ENCODE data around the gene UMAD1.

UMAD1 gene

GRCh38 chr7:7832518-7832917 lies 192.0 kb downstream of the UMAD1 start:
- TF ChIP-seq EZH2phosphoT487 (IDR thresholded peaks at IDR 0.05; ENCODE audit: borderline replicate concordance) = no peak
- TF ChIP-seq CTCF (conservative IDR thresholded peaks at IDR 0.05; ENCODE audit: low read length) = no peak
- Histone ChIP-seq H3K4me2 (ENCODE audit: low read depth, low read length, poor library complexity, severe bottlenecking) (no peak overlapping the region), H4K20me1 (ENCODE audit: insufficient read depth, low read length, poor library complexity, severe bottlenecking) (no peaks in the 10 kb centered on the region), H3K9ac (ENCODE audit: low read depth, low read length, poor library complexity, severe bottlenecking) (no peak overlapping the region), H3K27me3 (ENCODE audit: insufficient read depth, low read length, poor library complexity, severe bottlenecking) (no peaks in the 10 kb centered on the region), H3F3A (ENCODE audit: low read depth) (0 out of 2 replicates have a peak, but pooled peaks cover 2% of the 10 kb centered on the region), H3K9me3 (ENCODE audit: insufficient read depth, low read depth, low read length) (no peaks in the 10 kb centered on the region), H3K79me2 (ENCODE audit: insufficient read depth, low read length) (no peaks in the 10 kb centered on the region), H2AFZ (ENCODE audit: low read length) (no peak overlapping the region), H3K36me3 (ENCODE audit: insufficient read depth, low read length) (no peaks in the 10 kb centered on the region), H3K4me1 (ENCODE audit: insufficient read depth, low read length, poor library complexity, severe bottlenecking) (peaks cover 24% of the 10 kb centered on the region), H3K4me3 (ENCODE audit: low read length, poor library complexity, severe bottlenecking) (no peak overlapping the region), H3K9me2 (replicated peaks; ENCODE audit: low read depth, low read length) (no peaks in the 10 kb centered on the region)

- Histone ChIP-seq H3K4me3 (ENCODE audit: low read length, poor library complexity, severe bottlenecking) (no peak overlapping the region), H3K9me2 (replicated peaks; ENCODE audit: low read depth, low read length) (no peaks in the 10 kb centered on the region), H3K9ac (ENCODE audit: low read depth, low read length, poor library complexity, severe bottlenecking) (no peak overlapping the region), H2AFZ (ENCODE audit: low read length) (no peak overlapping the region), H3K4me2 (ENCODE audit: low read depth, low read length, poor library complexity, severe bottlenecking) (no peak overlapping the region), H3K27me3 (ENCODE audit: insufficient read depth, low read length, poor library complexity, severe bottlenecking) (no peaks in the 10 kb centered on the region), H3K36me3 (ENCODE audit: insufficient read depth, low read length) (no peaks in the 10 kb centered on the region), H4K20me1 (ENCODE audit: insufficient read depth, low read length, poor library complexity, severe bottlenecking) (no peaks in the 10 kb centered on the region), H3K4me1 (ENCODE audit: insufficient read depth, low read length, poor library complexity, severe bottlenecking) (peaks cover 28% of the 10 kb centered on the region), H3K79me2 (ENCODE audit: insufficient read depth, low read length) (no peaks in the 10 kb centered on the region), H3F3A (ENCODE audit: low read depth) (no peaks in the 10 kb centered on the region), H3K9me3 (ENCODE audit: insufficient read depth, low read depth, low read length) (no peaks in the 10 kb centered on the region)
- TF ChIP-seq CTCF (conservative IDR thresholded peaks at IDR 0.05; ENCODE audit: low read length) (no peak), EZH2phosphoT487 (IDR thresholded peaks at IDR 0.05; ENCODE audit: borderline replicate concordance) (no peak)
Measured at GRCh38 chr7:7834761-7835160, 194.2 kb downstream of the UMAD1 start.

- H3K4me1 ChIP-seq (ENCODE audit: insufficient read depth, low read length, poor library complexity, severe bottlenecking) = peaks cover 8% of the 10 kb centered on the region
- H3K27me3 ChIP-seq (ENCODE audit: insufficient read depth, low read length, poor library complexity, severe bottlenecking) = no peaks in the 10 kb centered on the region
- no peaks in the 10 kb centered on the region for H3F3A ChIP-seq (ENCODE audit: low read depth)
- no peak overlapping the region for H3K4me2 ChIP-seq (ENCODE audit: low read depth, low read length, poor library complexity, severe bottlenecking)
- no peak overlapping the region for H3K9ac ChIP-seq (ENCODE audit: low read depth, low read length, poor library complexity, severe bottlenecking)
- H3K9me3 ChIP-seq (ENCODE audit: insufficient read depth, low read depth, low read length) = no peaks in the 10 kb centered on the region
- H3K9me2 ChIP-seq (replicated peaks; ENCODE audit: low read depth, low read length) = no peaks in the 10 kb centered on the region
- H3K36me3 ChIP-seq (ENCODE audit: insufficient read depth, low read length) = no peaks in the 10 kb centered on the region
- no peaks in the 10 kb centered on the region for H3K79me2 ChIP-seq (ENCODE audit: insufficient read depth, low read length)
- H2AFZ ChIP-seq (ENCODE audit: low read length) = no peak overlapping the region
- no peak overlapping the region for H3K4me3 ChIP-seq (ENCODE audit: low read length, poor library complexity, severe bottlenecking)
- TF ChIP-seq CTCF (conservative IDR thresholded peaks at IDR 0.05; ENCODE audit: low read length) = no peak
- TF ChIP-seq EZH2phosphoT487 (IDR thresholded peaks at IDR 0.05; ENCODE audit: borderline replicate concordance) = no peak
- H4K20me1 ChIP-seq (ENCODE audit: insufficient read depth, low read length, poor library complexity, severe bottlenecking) = no peaks in the 10 kb centered on the region
Measured at GRCh38 chr7:7841027-7841426, 200.5 kb downstream of the UMAD1 start.
